Caco-2 (cell line): ENCODE measurements around the gene FRY. TPM values are rescaled to one million over a fixed set of nuclear protein-coding genes. Genes with fewer than 3 reads are reported as not detected.
"Not testable (repeated sequence)": the region's sequence is repeated elsewhere in the genome, so short reads cannot be mapped to it uniquely, and the experiment has no call there.

Experiments used
- BruUV-seq: library from RNA; stranded (reverse); fragments of 400-500 nt; replicated peaks from 2 replicates; lab custom pipeline; 2021; lab: Mats Ljungman, UMichigan
- CTCF ChIA-PET: fragments of 300-600 bp; sonication (Branson Sonifier 250); formaldehyde crosslinking; loops from one replicate; lab custom pipeline; 2022; ENCODE audit warnings: antibody characterized with exemption; lab: Charles Lee
- POLR2A ChIA-PET: fragments of 300-600 bp; sonication (Branson Sonifier 250); formaldehyde crosslinking; loops from one replicate; lab custom pipeline; 2022; ENCODE audit warnings: antibody characterized with exemption; lab: Charles Lee
- DNase-seq, 2 experiments: peaks; one replicate each; pipeline versions ENCODE4 v3.0.0 to v3.0.0-alpha.2; 2020 to 2022
- H3K27me3 ChIP-seq: replicated peaks from 2 replicates; pipeline ENCODE4 v1.6.0; 2011; ENCODE audit warnings: low read length; ENCODE audit not compliant: control insufficient read depth, insufficient read depth
- H3K36me3 ChIP-seq: 2 replicates; pipeline ENCODE4 v1.5.1; 2011; ENCODE audit warnings: low read length; ENCODE audit not compliant: control insufficient read depth, insufficient read depth
- H3K4me1 ChIP-seq: fragments of 250-450 bp; sonication (Bioruptor Pico); 2 replicates; pipeline ENCODE4 v1.5.1; 2020; ENCODE audit warnings: mild to moderate bottlenecking
- H3K4me3 ChIP-seq: 2 replicates; pipeline ENCODE4 v1.5.1; 2011; ENCODE audit warnings: low read depth, mild to moderate bottlenecking, control low read depth, low read length
- H3K9me3 ChIP-seq: fragments of 250-450 bp; sonication (Bioruptor Pico); 2 replicates; pipeline ENCODE4 v1.5.1; 2020; ENCODE audit warnings: mild to moderate bottlenecking, moderate library complexity
- H3K27ac Mint-ChIP-seq: one replicate; pipeline ENCODE4 v1.8.0; 2022; ENCODE audit warnings: mixed read lengths; ENCODE audit not compliant: unreplicated experiment
- H3K27me3 Mint-ChIP-seq: one replicate; pipeline ENCODE4 v1.8.0; 2022; ENCODE audit warnings: mixed read lengths; ENCODE audit not compliant: insufficient read depth, unreplicated experiment
- H3K36me3 Mint-ChIP-seq: one replicate; pipeline ENCODE4 v1.8.0; 2022; ENCODE audit warnings: mild to moderate bottlenecking, mixed read lengths; ENCODE audit not compliant: insufficient read depth, unreplicated experiment
- H3K4me1 Mint-ChIP-seq: one replicate; pipeline ENCODE4 v1.8.0; 2022; ENCODE audit warnings: low read depth, mixed read lengths; ENCODE audit not compliant: unreplicated experiment
- H3K4me3 Mint-ChIP-seq: one replicate; pipeline ENCODE4 v1.8.0; 2022; ENCODE audit warnings: mild to moderate bottlenecking, moderate library complexity, mixed read lengths; ENCODE audit not compliant: unreplicated experiment
- H3K9me3 Mint-ChIP-seq: one replicate; pipeline ENCODE4 v1.8.0; 2022; ENCODE audit warnings: mixed read lengths; ENCODE audit not compliant: unreplicated experiment
- intact Hi-C: fragments of 100-400 bp; cut with micrococcal nuclease; formaldehyde crosslinking; loops from one replicate; pipeline ENCODE4 v1.10.0; 2022; ENCODE audit not compliant: unreplicated experiment
- total RNA-seq: library from RNA; stranded (reverse); gene quantifications from 2 replicates; pipeline ENCODE4 v1.2.3, GENCODE V29; 2022
- TF ChIP-seq, protein P1 (sequence below), 2 experiments: fragments of 200-600 bp in 1 of 2; IDR thresholded peaks; 1 replicate in 1 of 2; 2 replicates in 1 of 2; pipeline versions ENCODE4 v1.5.1 to v1.8.0; 2011 to 2022; ENCODE audit warnings: antibody characterized with exemption in 1 of 2, control low read depth in 1 of 2, inconsistent platforms in 1 of 2, low read depth in 1 of 2, low read length in 1 of 2, mild to moderate bottlenecking in 1 of 2, moderate library complexity in 1 of 2; ENCODE audit not compliant: insufficient read depth in 1 of 2, severe bottlenecking in 1 of 2, unreplicated experiment in 1 of 2

The FRY gene
- total RNA-seq, 1 experiment from 2014 or later: 118 TPM

DNA sequence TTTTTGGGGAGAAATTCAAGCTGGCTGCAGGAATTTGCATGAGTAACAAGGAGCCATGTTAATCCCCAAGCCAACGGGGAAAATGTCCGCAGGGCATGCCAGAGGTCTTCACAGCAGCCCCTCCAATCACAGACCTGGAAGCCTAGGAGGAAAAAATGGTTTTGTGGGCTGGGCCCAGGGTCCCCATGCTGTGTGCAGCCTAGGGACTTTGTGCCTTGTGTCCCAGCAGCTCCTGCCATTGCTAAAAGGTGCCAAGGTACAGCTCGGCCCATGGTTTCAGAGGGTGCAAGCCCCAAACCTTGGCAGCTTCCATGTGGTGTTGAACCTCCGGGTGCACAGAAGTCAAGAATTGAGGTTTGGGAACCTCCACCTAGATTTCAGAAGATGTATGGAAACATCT is 47.2 kb upstream of the FRY start:
- H3K36me3 Mint-ChIP-seq, POLR2A ChIA-PET, DNase-seq, CTCF ChIA-PET, H3K27me3 ChIP-seq, H3K27ac Mint-ChIP-seq, H3K9me3 ChIP-seq, H3K27me3 Mint-ChIP-seq, H3K36me3 ChIP-seq, H3K4me3 Mint-ChIP-seq, H3K4me3 ChIP-seq, intact Hi-C loops, BruUV-seq, H3K9me3 Mint-ChIP-seq: not testable (repeated sequence)
- H3K4me1 Mint-ChIP-seq: peaks cover 13% of the 10 kb centered on the region
- peaks cover 17% of the 10 kb centered on the region; the same call in 1 of the 2 replicates for H3K4me1 ChIP-seq

GRCh38 chr13:31986676-31987470 is 44.7 kb upstream of the FRY start:
- Histone ChIP-seq H3K27me3 (no peaks in the 10 kb centered on the region), H3K4me3 (no peak overlapping the region), H3K4me1 (peaks cover 17% of the 10 kb centered on the region; the same call in 1 of the 2 replicates), H3K9me3 (no peaks in the 10 kb centered on the region; the same call in 1 of the 2 replicates), H3K36me3 (no peaks in the 10 kb centered on the region)
- no TSS peak for BruUV-seq
- Mint-ChIP-seq H3K27me3 (no peaks in the 10 kb centered on the region), H3K36me3 (no peaks in the 10 kb centered on the region), H3K9me3 (no peaks in the 10 kb centered on the region), H3K4me1 (peaks cover 10% of the 10 kb centered on the region), H3K4me3 (no peak overlapping the region), H3K27ac (no peak overlapping the region)
- TF ChIP-seq, protein P1, sequence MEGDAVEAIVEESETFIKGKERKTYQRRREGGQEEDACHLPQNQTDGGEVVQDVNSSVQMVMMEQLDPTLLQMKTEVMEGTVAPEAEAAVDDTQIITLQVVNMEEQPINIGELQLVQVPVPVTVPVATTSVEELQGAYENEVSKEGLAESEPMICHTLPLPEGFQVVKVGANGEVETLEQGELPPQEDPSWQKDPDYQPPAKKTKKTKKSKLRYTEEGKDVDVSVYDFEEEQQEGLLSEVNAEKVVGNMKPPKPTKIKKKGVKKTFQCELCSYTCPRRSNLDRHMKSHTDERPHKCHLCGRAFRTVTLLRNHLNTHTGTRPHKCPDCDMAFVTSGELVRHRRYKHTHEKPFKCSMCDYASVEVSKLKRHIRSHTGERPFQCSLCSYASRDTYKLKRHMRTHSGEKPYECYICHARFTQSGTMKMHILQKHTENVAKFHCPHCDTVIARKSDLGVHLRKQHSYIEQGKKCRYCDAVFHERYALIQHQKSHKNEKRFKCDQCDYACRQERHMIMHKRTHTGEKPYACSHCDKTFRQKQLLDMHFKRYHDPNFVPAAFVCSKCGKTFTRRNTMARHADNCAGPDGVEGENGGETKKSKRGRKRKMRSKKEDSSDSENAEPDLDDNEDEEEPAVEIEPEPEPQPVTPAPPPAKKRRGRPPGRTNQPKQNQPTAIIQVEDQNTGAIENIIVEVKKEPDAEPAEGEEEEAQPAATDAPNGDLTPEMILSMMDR (IDR thresholded peaks at IDR 0.05; ENCODE audit: insufficient read depth in 1 of 2, low read depth in 1 of 2, low read length in 1 of 2, severe bottlenecking in 1 of 2, unreplicated experiment in 1 of 2): no peak
- ChIA-PET CTCF (interaction anchor here (0.6 kb wide), 1 partner anchor 1842 kb away, joined by 4 read pairs; no protein-coding TSS in a partner anchor), POLR2A (interaction anchor here (0.7 kb wide), 1 partner anchor 77 kb away, joined by 6 read pairs; no protein-coding TSS in a partner anchor)
- intact Hi-C loops: no loop called here
- DNase-seq: no peak

DNA sequence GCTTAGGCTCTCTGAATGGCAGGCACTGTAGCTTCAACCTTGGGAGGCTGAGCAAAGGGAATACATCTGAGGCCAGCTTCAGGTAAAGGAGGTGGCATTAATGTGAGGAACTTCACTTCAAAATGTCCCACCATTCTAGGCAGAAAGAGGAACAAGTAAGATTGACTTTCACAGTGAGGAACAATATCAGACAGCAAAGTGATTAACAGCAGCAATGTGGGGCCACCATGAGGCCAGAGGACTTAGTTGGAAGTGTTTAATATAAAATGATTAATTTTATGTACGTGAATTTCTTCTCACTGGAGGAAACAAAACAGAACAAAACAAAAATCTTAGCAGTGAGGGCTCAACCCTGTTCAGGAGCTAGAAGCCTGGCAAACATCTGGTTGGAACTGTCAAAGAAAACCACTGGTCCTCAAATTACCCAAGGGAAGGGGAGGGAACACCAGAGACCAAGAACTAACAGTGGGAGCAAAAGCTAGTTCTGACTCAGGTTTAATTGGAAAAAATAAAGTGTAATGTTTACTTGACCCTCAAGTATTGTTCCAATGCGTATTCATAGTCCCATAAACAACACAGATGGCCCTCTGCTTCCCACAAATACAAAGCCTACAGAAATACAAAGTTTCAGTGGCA is 43.9 kb upstream of the FRY start:
- Mint-ChIP-seq H3K4me3 (no peak overlapping the region), H3K4me1 (peaks cover 6% of the 10 kb centered on the region), H3K27me3 (no peaks in the 10 kb centered on the region), H3K36me3 (no peaks in the 10 kb centered on the region), H3K9me3 (no peaks in the 10 kb centered on the region), H3K27ac (no peak overlapping the region)
- Histone ChIP-seq H3K4me1 (peaks cover 17% of the 10 kb centered on the region; the same call in 1 of the 2 replicates), H3K4me3 (no peak overlapping the region), H3K36me3 (no peaks in the 10 kb centered on the region), H3K9me3 (no peaks in the 10 kb centered on the region; the same call in 1 of the 2 replicates), H3K27me3 (no peaks in the 10 kb centered on the region)
- BruUV-seq: no TSS peak
- DNase-seq: no peak
- intact Hi-C loops: no loop called here
- CTCF ChIA-PET: interaction anchor here (1.2 kb wide), 1 partner anchor 77 kb away, joined by 4 read pairs; no protein-coding TSS in a partner anchor
- TF ChIP-seq, protein P1 (IDR thresholded peaks at IDR 0.05; ENCODE audit: insufficient read depth in 1 of 2, low read depth in 1 of 2, low read length in 1 of 2, severe bottlenecking in 1 of 2, unreplicated experiment in 1 of 2): no peak
- POLR2A ChIA-PET: no interaction called here

- BruUV-seq, intact Hi-C loops: not testable (repeated sequence)
- H3K4me1 Mint-ChIP-seq: peaks cover 24% of the 10 kb centered on the region
These were observed 37.2 kb upstream of the FRY start for GRCh38 chr13:31994367-31994766.

More at GRCh38 chr13:31994367-31994766, 37.2 kb upstream of the FRY start:
- H3K9me3 ChIP-seq, H3K9me3 Mint-ChIP-seq, H3K36me3 ChIP-seq, H3K36me3 Mint-ChIP-seq, H3K27ac Mint-ChIP-seq, H3K4me3 ChIP-seq, DNase-seq, H3K27me3 ChIP-seq, H3K27me3 Mint-ChIP-seq, H3K4me3 Mint-ChIP-seq: not testable (repeated sequence)
- H3K4me1 ChIP-seq: peaks cover 17% of the 10 kb centered on the region
- POLR2A ChIA-PET: interaction anchor here (0.6 kb wide), 1 partner anchor 322 kb away, joined by 3 read pairs; no protein-coding TSS in a partner anchor
- CTCF ChIA-PET: interaction anchor here (0.6 kb wide), 1 partner anchor 1129 kb away, joined by 4 read pairs; no protein-coding TSS in a partner anchor
